ENCODE results near the gene ST13.

DNA sequence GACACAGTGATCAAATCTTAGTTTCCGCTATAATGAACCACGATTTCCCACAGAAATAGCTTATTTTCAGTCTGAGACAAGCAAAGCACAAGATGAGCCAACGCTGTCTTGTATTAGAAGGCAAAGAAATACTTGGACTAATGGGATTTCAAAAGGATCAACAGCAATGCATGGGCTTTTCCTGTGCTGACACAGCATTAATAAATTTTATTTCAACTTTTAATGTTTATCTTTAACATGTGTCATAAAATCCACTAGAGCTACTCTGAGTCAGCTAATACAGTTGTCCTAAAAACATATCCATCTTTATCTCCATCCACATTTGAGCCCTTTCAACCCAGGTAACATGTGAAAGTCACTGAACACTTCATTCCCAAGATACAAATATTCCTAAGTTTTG, 21.8 kb downstream of the ST13 start:
- TF ChIP-seq CTCF (conservative IDR thresholded peaks at IDR 0.05; ENCODE audit: low read depth, low read length) = no peak
- no peak for TF ChIP-seq EZH2 (IDR thresholded peaks at IDR 0.05; ENCODE audit: low read length, unreplicated experiment)

All from PC-3 (cell line).